ENCODE results near the gene CENPM.

DNA sequence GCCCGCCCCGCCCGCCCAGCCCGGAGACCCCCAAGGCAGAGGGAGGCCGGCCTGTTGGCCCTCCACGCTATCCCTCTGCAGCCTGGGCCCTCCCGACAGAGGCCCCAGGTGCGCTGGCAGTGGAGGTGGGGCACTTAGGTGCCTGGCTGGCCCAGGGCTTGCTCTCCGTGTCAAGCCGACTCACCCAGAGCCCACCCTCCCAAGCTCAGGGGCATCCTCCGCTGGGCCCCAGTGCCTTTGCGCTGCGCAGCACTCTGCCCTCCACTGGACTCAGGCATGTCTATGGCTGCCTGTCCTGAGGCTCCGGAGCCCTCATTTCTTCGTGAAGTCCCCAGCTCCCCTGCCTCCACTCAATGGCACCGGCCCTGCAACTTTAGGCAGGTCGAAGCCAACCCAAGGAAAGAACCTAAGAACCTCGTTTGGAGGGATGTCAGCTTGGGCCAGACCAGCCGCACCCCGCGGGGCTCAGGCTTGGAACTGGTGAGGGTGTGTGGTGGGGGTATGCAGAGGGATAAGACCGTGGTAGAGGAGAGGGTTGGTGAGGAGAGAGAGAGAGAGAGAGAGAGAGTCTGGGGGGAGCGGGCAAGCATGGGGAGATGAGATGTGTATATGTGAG is 11.1 kb upstream of the CENPM start:
- TF ChIP-seq, protein P1, sequence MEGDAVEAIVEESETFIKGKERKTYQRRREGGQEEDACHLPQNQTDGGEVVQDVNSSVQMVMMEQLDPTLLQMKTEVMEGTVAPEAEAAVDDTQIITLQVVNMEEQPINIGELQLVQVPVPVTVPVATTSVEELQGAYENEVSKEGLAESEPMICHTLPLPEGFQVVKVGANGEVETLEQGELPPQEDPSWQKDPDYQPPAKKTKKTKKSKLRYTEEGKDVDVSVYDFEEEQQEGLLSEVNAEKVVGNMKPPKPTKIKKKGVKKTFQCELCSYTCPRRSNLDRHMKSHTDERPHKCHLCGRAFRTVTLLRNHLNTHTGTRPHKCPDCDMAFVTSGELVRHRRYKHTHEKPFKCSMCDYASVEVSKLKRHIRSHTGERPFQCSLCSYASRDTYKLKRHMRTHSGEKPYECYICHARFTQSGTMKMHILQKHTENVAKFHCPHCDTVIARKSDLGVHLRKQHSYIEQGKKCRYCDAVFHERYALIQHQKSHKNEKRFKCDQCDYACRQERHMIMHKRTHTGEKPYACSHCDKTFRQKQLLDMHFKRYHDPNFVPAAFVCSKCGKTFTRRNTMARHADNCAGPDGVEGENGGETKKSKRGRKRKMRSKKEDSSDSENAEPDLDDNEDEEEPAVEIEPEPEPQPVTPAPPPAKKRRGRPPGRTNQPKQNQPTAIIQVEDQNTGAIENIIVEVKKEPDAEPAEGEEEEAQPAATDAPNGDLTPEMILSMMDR (conservative IDR thresholded peaks at IDR 0.05; ENCODE audit: low read depth, low read length) = no peak
- no peak for TF ChIP-seq EZH2 (IDR thresholded peaks at IDR 0.05; ENCODE audit: low read length, unreplicated experiment)

Measured in PC-3 (cell line).